ENCODE data around the gene GUCY2D.
A peak's percentile ranks its signal among the peaks of the same experiment; 100 is the strongest.

GRCh38 chr17:8016632-8017424 lies 14.4 kb downstream of the GUCY2D start:
- TF ChIP-seq CTCF (optimal IDR thresholded peaks at IDR 0.05 in 1 of 3, IDR thresholded peaks at IDR 0.05 in 1 of 3, conservative IDR thresholded peaks at IDR 0.05 in 1 of 3; ENCODE audit: extremely low read depth in 1 of 3, insufficient read depth in 2 of 3, low read length in 3 of 3): peak; percentile 86 to 93 (median 92)
- TF ChIP-seq EZH2 (IDR thresholded peaks at IDR 0.05; ENCODE audit: low read length): no peak

Data from keratinocyte (primary cell).